KMS-11 (cell line): ENCODE measurements around the gene FKBP2.

Source experiments
- H2AFZ ChIP-seq: fragments of 200-600 bp; sonication (generic); 2 replicates; pipeline ENCODE4 v1.6.1; 2016; ENCODE audit warnings: antibody characterized with exemption, mixed run types, low read depth
- H3K27ac ChIP-seq: fragments of 200-600 bp; sonication (generic); 2 replicates; pipeline ENCODE4 v1.6.1; 2016; ENCODE audit warnings: mild to moderate bottlenecking, mixed run types
- H3K27me3 ChIP-seq: fragments of 200-600 bp; sonication (generic); 2 replicates; pipeline ENCODE4 v1.6.1; 2017; ENCODE audit warnings: mild to moderate bottlenecking, low read depth, mixed run types, moderate library complexity; ENCODE audit not compliant: insufficient read depth
- H3K36me3 ChIP-seq: fragments of 200-600 bp; sonication (generic); 2 replicates; pipeline ENCODE4 v1.6.1; 2017; ENCODE audit warnings: mild to moderate bottlenecking, mixed run types; ENCODE audit not compliant: insufficient read depth
- H3K4me1 ChIP-seq: fragments of 200-600 bp; sonication (generic); 2 replicates; pipeline ENCODE4 v1.6.1; 2016; ENCODE audit warnings: mild to moderate bottlenecking, low read depth, mixed run types; ENCODE audit not compliant: poor library complexity, severe bottlenecking
- H3K4me2 ChIP-seq: fragments of 200-600 bp; sonication (generic); 2 replicates; pipeline ENCODE4 v1.7.0; 2016; ENCODE audit warnings: mild to moderate bottlenecking, mixed run types
- H3K4me3 ChIP-seq: fragments of 200-600 bp; sonication (generic); IDR thresholded peaks from 2 replicates; pipeline ENCODE4 v1.6.1; 2017; ENCODE audit warnings: low read depth, low read length, mixed read lengths; ENCODE audit not compliant: insufficient read depth
- H3K79me2 ChIP-seq: fragments of 200-600 bp; sonication (generic); 2 replicates; pipeline ENCODE4 v1.6.1; 2016; ENCODE audit warnings: low read depth, mixed run types; ENCODE audit not compliant: insufficient read depth
- H3K9ac ChIP-seq: fragments of 200-600 bp; sonication (generic); 2 replicates; pipeline ENCODE4 v1.6.1; 2016; ENCODE audit warnings: mild to moderate bottlenecking, mixed run types
- H4K20me1 ChIP-seq: fragments of 200-600 bp; sonication (generic); 2 replicates; pipeline ENCODE4 v1.6.1; 2016; ENCODE audit warnings: mild to moderate bottlenecking, mixed run types; ENCODE audit not compliant: insufficient read depth
- TF ChIP-seq, protein P1 (sequence below): fragments of 200-600 bp; sonication (generic); conservative IDR thresholded peaks from 2 replicates; pipeline ENCODE4 v1.6.1; 2017; ENCODE audit warnings: low read depth, mild to moderate bottlenecking, antibody characterized with exemption, low read length, moderate library complexity, mixed read lengths

The FKBP2 gene

GRCh38 chr11:64284962-64285884, 44.3 kb downstream of the FKBP2 start, which contains the start of gene GPR137:
Gene GPR137 (plus strand): TSS chr11:64285848. CDS start chr11:64286525, 677 bp downstream.
- Histone ChIP-seq H3K36me3 (no peaks in the 10 kb centered on the region), H3K27me3 (no peaks in the 10 kb centered on the region), H3K4me1 (peaks cover 28% of the 10 kb centered on the region), H3K4me2 (peak within 1 kb of the TSS; percentile 89), H3K79me2 (peaks cover 14% of the 10 kb centered on the region), H3K27ac (peak within 1 kb of the TSS; percentile 92), H4K20me1 (no peaks in the 10 kb centered on the region), H3K4me3 (no peak within 1 kb of the TSS), H3K9ac (peak within 1 kb of the TSS; percentile 81), H2AFZ (peak within 1 kb of the TSS; percentile 51)
- TF ChIP-seq, protein P1, sequence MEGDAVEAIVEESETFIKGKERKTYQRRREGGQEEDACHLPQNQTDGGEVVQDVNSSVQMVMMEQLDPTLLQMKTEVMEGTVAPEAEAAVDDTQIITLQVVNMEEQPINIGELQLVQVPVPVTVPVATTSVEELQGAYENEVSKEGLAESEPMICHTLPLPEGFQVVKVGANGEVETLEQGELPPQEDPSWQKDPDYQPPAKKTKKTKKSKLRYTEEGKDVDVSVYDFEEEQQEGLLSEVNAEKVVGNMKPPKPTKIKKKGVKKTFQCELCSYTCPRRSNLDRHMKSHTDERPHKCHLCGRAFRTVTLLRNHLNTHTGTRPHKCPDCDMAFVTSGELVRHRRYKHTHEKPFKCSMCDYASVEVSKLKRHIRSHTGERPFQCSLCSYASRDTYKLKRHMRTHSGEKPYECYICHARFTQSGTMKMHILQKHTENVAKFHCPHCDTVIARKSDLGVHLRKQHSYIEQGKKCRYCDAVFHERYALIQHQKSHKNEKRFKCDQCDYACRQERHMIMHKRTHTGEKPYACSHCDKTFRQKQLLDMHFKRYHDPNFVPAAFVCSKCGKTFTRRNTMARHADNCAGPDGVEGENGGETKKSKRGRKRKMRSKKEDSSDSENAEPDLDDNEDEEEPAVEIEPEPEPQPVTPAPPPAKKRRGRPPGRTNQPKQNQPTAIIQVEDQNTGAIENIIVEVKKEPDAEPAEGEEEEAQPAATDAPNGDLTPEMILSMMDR: no peak

GRCh38 chr11:64285885-64286800, 45.2 kb downstream of the FKBP2 start:
- peaks cover 14% of the 10 kb centered on the region for H3K79me2 ChIP-seq
- peak overlapping the region; percentile 92; the same call in 1 of the 2 replicates for H3K27ac ChIP-seq
- no peak overlapping the region for H3K4me3 ChIP-seq
- H2AFZ ChIP-seq: peak overlapping the region; percentile 51
- no peaks in the 10 kb centered on the region for H4K20me1 ChIP-seq
- H3K4me2 ChIP-seq: peak overlapping the region; percentile 88
- TF ChIP-seq, protein P1: 0 out of 2 replicates have a peak, but pooled peaks have one; percentile 14
- no peaks in the 10 kb centered on the region for H3K27me3 ChIP-seq
- peaks cover 28% of the 10 kb centered on the region for H3K4me1 ChIP-seq
- H3K36me3 ChIP-seq: no peaks in the 10 kb centered on the region
- H3K9ac ChIP-seq: peak overlapping the region; percentile 81; the same call in 1 of the 2 replicates

DNA sequence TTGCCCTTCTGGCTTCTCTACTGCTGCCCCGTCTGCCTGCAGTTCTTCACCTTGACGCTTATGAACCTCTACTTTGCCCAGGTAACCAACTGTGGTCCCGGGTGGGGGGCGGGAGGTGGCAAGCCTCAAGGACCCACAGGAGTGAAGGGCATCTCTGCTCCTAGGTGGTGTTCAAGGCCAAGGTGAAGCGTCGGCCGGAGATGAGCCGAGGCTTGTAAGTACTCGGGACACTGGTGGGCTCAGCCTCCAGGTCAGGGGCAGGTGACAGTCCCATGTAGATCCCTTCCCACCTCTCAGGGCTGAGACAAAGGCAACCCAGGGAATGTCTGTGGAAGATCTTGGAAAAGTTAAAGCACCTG, 45.9 kb downstream of the FKBP2 start:
- Histone ChIP-seq H3K4me3 (no peak overlapping the region), H4K20me1 (no peaks in the 10 kb centered on the region), H3K27ac (no peak overlapping the region), H3K36me3 (no peaks in the 10 kb centered on the region), H3K27me3 (no peaks in the 10 kb centered on the region), H3K4me1 (peaks cover 28% of the 10 kb centered on the region), H3K9ac (no peak overlapping the region), H3K4me2 (peak overlapping the region; percentile 88; the same call in 1 of the 2 replicates), H2AFZ (no peak overlapping the region), H3K79me2 (peaks cover 14% of the 10 kb centered on the region)
- TF ChIP-seq, protein P1: no peak

DNA sequence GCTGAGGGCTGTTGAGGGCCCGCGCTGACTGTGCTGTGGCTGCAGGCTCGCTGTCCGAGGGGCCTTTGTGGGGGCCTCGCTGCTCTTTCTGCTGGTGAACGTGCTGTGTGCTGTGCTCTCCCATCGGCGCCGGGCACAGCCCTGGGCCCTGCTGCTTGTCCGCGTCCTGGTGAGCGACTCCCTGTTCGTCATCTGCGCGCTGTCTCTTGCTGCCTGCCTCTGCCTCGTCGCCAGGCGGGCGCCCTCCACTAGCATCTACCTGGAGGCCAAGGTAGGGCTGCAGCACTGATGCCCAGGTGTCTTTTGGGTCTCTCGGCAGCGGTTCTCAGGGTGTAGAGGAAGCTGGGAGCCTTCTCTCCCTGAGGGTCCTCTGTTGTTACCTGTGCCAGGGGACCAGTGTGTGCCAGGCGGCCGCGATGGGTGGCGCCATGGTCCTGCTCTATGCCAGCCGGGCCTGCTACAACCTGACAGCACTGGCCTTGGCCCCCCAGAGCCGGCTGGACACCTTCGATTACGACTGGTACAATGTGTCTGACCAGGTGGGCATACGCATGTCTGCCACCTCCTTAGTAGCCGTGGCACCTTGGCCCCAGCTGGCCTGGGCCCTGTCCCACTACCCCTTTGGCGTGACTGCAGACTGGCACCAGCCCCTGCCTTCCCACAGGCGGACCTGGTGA, 46.9 kb downstream of the FKBP2 start:
- Histone ChIP-seq H3K9ac (no peak overlapping the region), H3K27ac (no peak overlapping the region), H3K79me2 (peaks cover 14% of the 10 kb centered on the region), H4K20me1 (no peaks in the 10 kb centered on the region), H3K4me3 (no peak overlapping the region), H3K4me2 (no peak overlapping the region), H3K36me3 (no peaks in the 10 kb centered on the region), H3K4me1 (peaks cover 24% of the 10 kb centered on the region), H2AFZ (no peak overlapping the region), H3K27me3 (no peaks in the 10 kb centered on the region; the same call in 1 of the 2 replicates)
- TF ChIP-seq, protein P1: no peak
